K562 (cell line): ENCODE measurements around the gene FTL. TPM values are rescaled to one million over a fixed set of nuclear protein-coding genes. Genes with fewer than 3 reads are reported as not detected.

Experiments
- ASH1L ChIP-seq: fragments of 450-650 bp; IDR thresholded peaks from 2 replicates; pipeline ENCODE4 v1.6.1; 2018; ENCODE audit warnings: borderline replicate concordance, mild to moderate bottlenecking, low read depth; ENCODE audit not compliant: partially characterized antibody
- CXXC5 ChIP-seq: fragments of 250-450 bp; sonication (Bioruptor Pico); IDR thresholded peaks from 2 replicates; pipeline ENCODE4 v1.8.0; 2022; ENCODE audit warnings: inconsistent platforms, mild to moderate bottlenecking, moderate library complexity
- FOXJ2 ChIP-seq: fragments of 200-800 bp; sonication (Bioruptor generic); IDR thresholded peaks from 2 replicates; pipeline ENCODE4 v1.6.1; 2016; ENCODE audit warnings: missing genetic modification characterization, missing compliant biosample characterization
- HDAC1 ChIP-seq, 2 experiments: fragments of 450-650 bp; IDR thresholded peaks; 2 replicates each; pipeline ENCODE4 v1.6.1; 2016 to 2017; ENCODE audit warnings: inconsistent platforms in 1 of 2, mild to moderate bottlenecking in 1 of 2, moderate library complexity in 1 of 2
- ILK ChIP-seq: fragments of 450-650 bp; IDR thresholded peaks from 2 replicates; pipeline ENCODE4 v1.6.1; 2016; ENCODE audit warnings: missing genetic modification characterization, low read depth, mild to moderate bottlenecking, missing compliant biosample characterization, moderate library complexity, borderline replicate concordance
- MEIS2 ChIP-seq: fragments of 450-650 bp; IDR thresholded peaks from 2 replicates; pipeline ENCODE4 v1.6.1; 2014; ENCODE audit warnings: mild to moderate bottlenecking; ENCODE audit not compliant: partially characterized antibody
- OTX1 ChIP-seq: fragments of 450-650 bp; formaldehyde crosslinking; IDR thresholded peaks from 2 replicates; pipeline ENCODE4 v1.4.0; 2022; ENCODE audit warnings: mild to moderate bottlenecking
- POLR2A ChIP-seq: fragments of 450-650 bp; conservative IDR thresholded peaks from 2 replicates; pipeline ENCODE4 v1.6.1; 2016
- STAG1 ChIP-seq: sonication (generic); formaldehyde crosslinking; IDR thresholded peaks from 2 replicates; pipeline ENCODE4 v1.5.0; 2020; ENCODE audit warnings: missing genetic modification reagents, borderline replicate concordance
- TBP ChIP-seq: optimal IDR thresholded peaks from 2 replicates; pipeline ENCODE3; 2011; ENCODE audit warnings: low read depth, low read length, improper control_type of control experiment
- ZBTB8A ChIP-seq: fragments of 450-650 bp; IDR thresholded peaks from 2 replicates; pipeline ENCODE4 v1.6.1; 2018; ENCODE audit warnings: mild to moderate bottlenecking, moderate library complexity; ENCODE audit not compliant: partially characterized antibody
- ZNF133 ChIP-seq: fragments of 250-450 bp; sonication (Bioruptor Pico); IDR thresholded peaks from 2 replicates; pipeline ENCODE4 v1.4.0; 2020; ENCODE audit warnings: mild to moderate bottlenecking
- ZNF253 ChIP-seq: fragments of 250-450 bp; sonication (Bioruptor Pico); conservative IDR thresholded peaks from 2 replicates; pipeline ENCODE4 v1.6.1; 2021; ENCODE audit warnings: mild to moderate bottlenecking
- ZNF830 ChIP-seq: fragments of 250-450 bp; sonication (Bioruptor Pico); IDR thresholded peaks from 2 replicates; pipeline ENCODE4 v1.5.0; 2021; ENCODE audit warnings: mild to moderate bottlenecking
- polyA plus RNA-seq, 8 experiments: library from polyadenylated mRNA; depleted of rRNA in 4 of 8; stranded (reverse) in 5 of 8; unstranded in 3 of 8; fragments of >200 nt; fragmentation: Nextera tagmentation in 2 of 8; fragmentation: Illumina TruSeq in 1 of 8; extraction: Ambion mirVana in 2 of 8; extraction: Trizol in 1 of 8; gene quantifications; 2 replicates each; pipeline versions ENCODE4 v1.2.1 to v1.2.3, GENCODE V29; 2011 to 2014; ENCODE audit warnings: inconsistent platforms in 1 of 8, missing spikeins in 1 of 8
- total RNA-seq, 7 experiments: library from RNA; depleted of rRNA in 6 of 7; stranded (reverse); fragments of >200 nt in 6 of 7; fragmentation: Illumina TruSeq in 2 of 7; extraction: Trizol in 2 of 7; gene quantifications; 2 replicates each; pipeline versions ENCODE4 v1.2.1 to v1.2.3, GENCODE V29; 2011 to 2021; ENCODE audit warnings: low replicate concordance in 1 of 7
- TF ChIP-seq, protein P1 (sequence below): fragments of 200-800 bp; sonication (Bioruptor generic); IDR thresholded peaks from 2 replicates; pipeline ENCODE4 v1.6.1; 2017; ENCODE audit warnings: missing genetic modification characterization, missing compliant biosample characterization
- TF ChIP-seq, protein P2 (sequence below): fragments of 250-450 bp; sonication (Bioruptor Pico); IDR thresholded peaks from 2 replicates; pipeline ENCODE4 v1.9.0; 2021; ENCODE audit warnings: mild to moderate bottlenecking, inconsistent platforms
- TF ChIP-seq, protein P3 (sequence below): fragments of 450-650 bp; formaldehyde crosslinking; IDR thresholded peaks from 2 replicates; pipeline ENCODE4 v1.4.0; 2020; ENCODE audit warnings: mild to moderate bottlenecking, moderate library complexity
- TF ChIP-seq, protein P4 (sequence below): fragments of 250-450 bp; sonication (Bioruptor Pico); IDR thresholded peaks from 2 replicates; pipeline ENCODE4 v1.4.0; 2020
- TF ChIP-seq, protein P5 (sequence below): sonication (generic); formaldehyde crosslinking; IDR thresholded peaks from 2 replicates; pipeline ENCODE4 v1.8.0; 2022; ENCODE audit warnings: missing genetic modification reagents, mild to moderate bottlenecking, borderline replicate concordance

FTL gene
- total and polyA plus RNA-seq, 9 of the 15 experiments (the other 6 are each of a cell fraction or from before 2014, with no cell fraction given) = 1,231 to 27,415 (median 3,965) TPM

DNA sequence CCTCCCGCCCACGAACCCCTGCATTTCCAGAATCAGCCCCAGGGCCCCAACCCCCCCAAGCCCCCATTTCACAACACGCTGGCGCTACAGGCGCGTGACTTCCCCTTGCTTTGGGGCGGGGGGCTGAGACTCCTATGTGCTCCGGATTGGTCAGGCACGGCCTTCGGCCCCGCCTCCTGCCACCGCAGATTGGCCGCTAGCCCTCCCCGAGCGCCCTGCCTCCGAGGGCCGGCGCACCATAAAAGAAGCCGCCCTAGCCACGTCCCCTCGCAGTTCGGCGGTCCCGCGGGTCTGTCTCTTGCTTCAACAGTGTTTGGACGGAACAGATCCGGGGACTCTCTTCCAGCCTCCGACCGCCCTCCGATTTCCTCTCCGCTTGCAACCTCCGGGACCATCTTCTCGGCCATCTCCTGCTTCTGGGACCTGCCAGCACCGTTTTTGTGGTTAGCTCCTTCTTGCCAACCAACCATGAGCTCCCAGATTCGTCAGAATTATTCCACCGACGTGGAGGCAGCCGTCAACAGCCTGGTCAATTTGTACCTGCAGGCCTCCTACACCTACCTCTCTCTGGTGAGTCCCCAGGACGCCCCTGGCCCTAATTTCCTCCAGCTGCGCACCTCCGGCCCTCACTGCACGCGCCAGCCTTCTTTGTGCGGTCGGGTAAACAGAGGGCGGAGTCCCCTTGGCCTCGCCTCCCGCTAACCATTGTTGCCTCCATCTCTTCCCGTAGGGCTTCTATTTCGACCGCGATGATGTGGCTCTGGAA is at the start of gene FTL (continued):
- TF ChIP-seq, protein P1, sequence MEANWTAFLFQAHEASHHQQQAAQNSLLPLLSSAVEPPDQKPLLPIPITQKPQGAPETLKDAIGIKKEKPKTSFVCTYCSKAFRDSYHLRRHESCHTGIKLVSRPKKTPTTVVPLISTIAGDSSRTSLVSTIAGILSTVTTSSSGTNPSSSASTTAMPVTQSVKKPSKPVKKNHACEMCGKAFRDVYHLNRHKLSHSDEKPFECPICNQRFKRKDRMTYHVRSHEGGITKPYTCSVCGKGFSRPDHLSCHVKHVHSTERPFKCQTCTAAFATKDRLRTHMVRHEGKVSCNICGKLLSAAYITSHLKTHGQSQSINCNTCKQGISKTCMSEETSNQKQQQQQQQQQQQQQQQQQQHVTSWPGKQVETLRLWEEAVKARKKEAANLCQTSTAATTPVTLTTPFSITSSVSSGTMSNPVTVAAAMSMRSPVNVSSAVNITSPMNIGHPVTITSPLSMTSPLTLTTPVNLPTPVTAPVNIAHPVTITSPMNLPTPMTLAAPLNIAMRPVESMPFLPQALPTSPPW (CRISPR knock-in tag) = peak; percentile 96
- TF ChIP-seq ZNF253 (no peak), OTX1 (CRISPR knock-in tag) (peak; percentile 34; the same call in 1 of the 2 replicates), ZNF133 (no peak), ZBTB8A (no peak), ZNF830 (peak; percentile 75; the same call in 1 of the 2 replicates), HDAC1 (IDR thresholded peaks at IDR 0.05) (peak in 1 of 2 experiments; percentile 83; a peak in 3 of 4 replicates), FOXJ2 (peak; percentile 70), CXXC5 (CRISPR knock-in tag) (peak; percentile 89), ASH1L (peak; percentile 33), MEIS2 (no peak), POLR2A (peak; percentile 100), STAG1 (no peak; the same call in 1 of the 2 replicates), TBP (no peak), ILK (tag) (no peak)
- TF ChIP-seq, protein P2, sequence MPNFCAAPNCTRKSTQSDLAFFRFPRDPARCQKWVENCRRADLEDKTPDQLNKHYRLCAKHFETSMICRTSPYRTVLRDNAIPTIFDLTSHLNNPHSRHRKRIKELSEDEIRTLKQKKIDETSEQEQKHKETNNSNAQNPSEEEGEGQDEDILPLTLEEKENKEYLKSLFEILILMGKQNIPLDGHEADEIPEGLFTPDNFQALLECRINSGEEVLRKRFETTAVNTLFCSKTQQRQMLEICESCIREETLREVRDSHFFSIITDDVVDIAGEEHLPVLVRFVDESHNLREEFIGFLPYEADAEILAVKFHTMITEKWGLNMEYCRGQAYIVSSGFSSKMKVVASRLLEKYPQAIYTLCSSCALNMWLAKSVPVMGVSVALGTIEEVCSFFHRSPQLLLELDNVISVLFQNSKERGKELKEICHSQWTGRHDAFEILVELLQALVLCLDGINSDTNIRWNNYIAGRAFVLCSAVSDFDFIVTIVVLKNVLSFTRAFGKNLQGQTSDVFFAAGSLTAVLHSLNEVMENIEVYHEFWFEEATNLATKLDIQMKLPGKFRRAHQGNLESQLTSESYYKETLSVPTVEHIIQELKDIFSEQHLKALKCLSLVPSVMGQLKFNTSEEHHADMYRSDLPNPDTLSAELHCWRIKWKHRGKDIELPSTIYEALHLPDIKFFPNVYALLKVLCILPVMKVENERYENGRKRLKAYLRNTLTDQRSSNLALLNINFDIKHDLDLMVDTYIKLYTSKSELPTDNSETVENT = peak; percentile 95
- TF ChIP-seq, protein P3, sequence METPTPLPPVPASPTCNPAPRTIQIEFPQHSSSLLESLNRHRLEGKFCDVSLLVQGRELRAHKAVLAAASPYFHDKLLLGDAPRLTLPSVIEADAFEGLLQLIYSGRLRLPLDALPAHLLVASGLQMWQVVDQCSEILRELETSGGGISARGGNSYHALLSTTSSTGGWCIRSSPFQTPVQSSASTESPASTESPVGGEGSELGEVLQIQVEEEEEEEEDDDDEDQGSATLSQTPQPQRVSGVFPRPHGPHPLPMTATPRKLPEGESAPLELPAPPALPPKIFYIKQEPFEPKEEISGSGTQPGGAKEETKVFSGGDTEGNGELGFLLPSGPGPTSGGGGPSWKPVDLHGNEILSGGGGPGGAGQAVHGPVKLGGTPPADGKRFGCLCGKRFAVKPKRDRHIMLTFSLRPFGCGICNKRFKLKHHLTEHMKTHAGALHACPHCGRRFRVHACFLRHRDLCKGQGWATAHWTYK (CRISPR knock-in tag) = peak; percentile 86
- TF ChIP-seq, protein P4, sequence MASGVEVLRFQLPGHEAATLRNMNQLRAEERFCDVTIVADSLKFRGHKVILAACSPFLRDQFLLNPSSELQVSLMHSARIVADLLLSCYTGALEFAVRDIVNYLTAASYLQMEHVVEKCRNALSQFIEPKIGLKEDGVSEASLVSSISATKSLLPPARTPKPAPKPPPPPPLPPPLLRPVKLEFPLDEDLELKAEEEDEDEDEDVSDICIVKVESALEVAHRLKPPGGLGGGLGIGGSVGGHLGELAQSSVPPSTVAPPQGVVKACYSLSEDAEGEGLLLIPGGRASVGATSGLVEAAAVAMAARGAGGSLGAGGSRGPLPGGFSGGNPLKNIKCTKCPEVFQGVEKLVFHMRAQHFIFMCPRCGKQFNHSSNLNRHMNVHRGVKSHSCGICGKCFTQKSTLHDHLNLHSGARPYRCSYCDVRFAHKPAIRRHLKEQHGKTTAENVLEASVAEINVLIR (CRISPR knock-in tag) = no peak
- TF ChIP-seq, protein P5, sequence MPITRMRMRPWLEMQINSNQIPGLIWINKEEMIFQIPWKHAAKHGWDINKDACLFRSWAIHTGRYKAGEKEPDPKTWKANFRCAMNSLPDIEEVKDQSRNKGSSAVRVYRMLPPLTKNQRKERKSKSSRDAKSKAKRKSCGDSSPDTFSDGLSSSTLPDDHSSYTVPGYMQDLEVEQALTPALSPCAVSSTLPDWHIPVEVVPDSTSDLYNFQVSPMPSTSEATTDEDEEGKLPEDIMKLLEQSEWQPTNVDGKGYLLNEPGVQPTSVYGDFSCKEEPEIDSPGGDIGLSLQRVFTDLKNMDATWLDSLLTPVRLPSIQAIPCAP = no peak
